HepG2 (cell line): Measurements from ENCODE around the gene KAZN. TPM values are rescaled to one million over a fixed set of nuclear protein-coding genes. Genes with fewer than 3 reads are reported as not detected.
A peak's percentile ranks its signal among the peaks of the same experiment; 100 is the strongest.

Source experiments
- CEBPB ChIP-seq: IDR thresholded peaks from 2 replicates; pipeline ENCODE4 v1.6.1; 2011; ENCODE audit warnings: low read depth, low read length, improper control_type of control experiment, borderline replicate concordance
- CEBPG ChIP-seq: IDR thresholded peaks from 2 replicates; pipeline ENCODE4 v1.6.1; 2016
- GLI4 ChIP-seq: sonication (generic); formaldehyde crosslinking; IDR thresholded peaks from 2 replicates; pipeline ENCODE4 v1.5.1; 2020; ENCODE audit warnings: missing genetic modification reagents, mild to moderate bottlenecking, moderate library complexity, borderline replicate concordance
- JUN ChIP-seq: sonication (generic); formaldehyde crosslinking; IDR thresholded peaks from 2 replicates; pipeline ENCODE4 v1.4.0; 2020; ENCODE audit warnings: mild to moderate bottlenecking, missing genetic modification reagents
- NFE2L1 ChIP-seq: sonication (generic); formaldehyde crosslinking; IDR thresholded peaks from 2 replicates; pipeline ENCODE4 v1.4.0; 2020; ENCODE audit warnings: missing genetic modification reagents, mild to moderate bottlenecking, borderline replicate concordance
- NONO ChIP-seq, 2 experiments: fragments of 450-650 bp in 1 of 2; sonication (generic) in 1 of 2; formaldehyde crosslinking in 1 of 2; IDR thresholded peaks in 1 of 2; conservative IDR thresholded peaks in 1 of 2; 2 replicates each; pipeline versions ENCODE4 v1.6.1 to v1.8.0; 2017 to 2022; ENCODE audit warnings: mild to moderate bottlenecking in 1 of 2, missing genetic modification reagents in 1 of 2, moderate library complexity in 1 of 2
- REXO4 ChIP-seq: sonication (generic); formaldehyde crosslinking; IDR thresholded peaks from 2 replicates; pipeline ENCODE4 v1.8.0; 2022; ENCODE audit warnings: missing genetic modification reagents, mild to moderate bottlenecking, borderline replicate concordance
- RXRB ChIP-seq: IDR thresholded peaks from 2 replicates; pipeline ENCODE4 v1.6.1; 2016; ENCODE audit warnings: borderline replicate concordance, missing genetic modification reagents, missing compliant biosample characterization
- STAT5B ChIP-seq: sonication (generic); formaldehyde crosslinking; IDR thresholded peaks from 2 replicates; pipeline ENCODE4 v1.4.0; 2020; ENCODE audit warnings: missing genetic modification reagents
- TOPORS ChIP-seq: sonication (generic); formaldehyde crosslinking; IDR thresholded peaks from 2 replicates; pipeline ENCODE4 v1.8.0; 2023; ENCODE audit warnings: mild to moderate bottlenecking, missing genetic modification reagents
- ZNF777 ChIP-seq: sonication (generic); formaldehyde crosslinking; IDR thresholded peaks from 2 replicates; pipeline ENCODE4 v1.4.0; 2020; ENCODE audit warnings: missing genetic modification reagents
- polyA plus RNA-seq, 8 experiments: library from polyadenylated mRNA; depleted of rRNA in 3 of 8; stranded (reverse) in 7 of 8; unstranded in 1 of 8; fragments of >200 nt; fragmentation: Illumina TruSeq in 4 of 8; extraction: Trizol in 4 of 8; gene quantifications; 2 replicates each; pipeline versions ENCODE4 v1.2.1 to v1.2.3, GENCODE V29; 2011 to 2016; ENCODE audit warnings: low read depth in 4 of 8, missing spikeins in 1 of 8, mixed read lengths in 1 of 8; ENCODE audit not compliant: insufficient read depth in 1 of 8
- total RNA-seq, 5 experiments: library from RNA; depleted of rRNA; stranded (reverse); fragments of >200 nt; fragmentation: Illumina TruSeq; extraction: Trizol; gene quantifications; 2 replicates each; pipeline ENCODE4 v1.2.3, GENCODE V29; 2016; ENCODE audit warnings: low read depth in 1 of 5
- TF ChIP-seq, protein P1 (sequence below): sonication (generic); formaldehyde crosslinking; IDR thresholded peaks from 2 replicates; pipeline ENCODE4 v1.4.0; 2020; ENCODE audit warnings: missing genetic modification reagents
- TF ChIP-seq, protein P2 (sequence below): sonication (generic); formaldehyde crosslinking; IDR thresholded peaks from 2 replicates; pipeline ENCODE4 v1.5.1; 2020; ENCODE audit warnings: mild to moderate bottlenecking, moderate library complexity, missing genetic modification reagents
- TF ChIP-seq, protein P3 (sequence below): sonication (generic); formaldehyde crosslinking; IDR thresholded peaks from 2 replicates; pipeline ENCODE4 v1.4.0; 2020; ENCODE audit warnings: missing genetic modification reagents
- TF ChIP-seq, protein P4 (sequence below): IDR thresholded peaks from 2 replicates; pipeline ENCODE4 v1.6.1; 2016; ENCODE audit warnings: missing biosample characterization, missing genetic modification reagents, low read depth
- TF ChIP-seq, protein P5 (sequence below): IDR thresholded peaks from 2 replicates; pipeline ENCODE4 v1.6.1; 2012; ENCODE audit warnings: low read depth, low read length, improper control_type of control experiment
- TF ChIP-seq, protein P6 (sequence below): sonication (generic); formaldehyde crosslinking; IDR thresholded peaks from 2 replicates; pipeline ENCODE4 v1.4.0; 2020; ENCODE audit warnings: missing genetic modification reagents

Gene KAZN
- total and polyA plus RNA-seq, 2 of the 13 experiments (the other 11 are each of a cell fraction or from before 2014, with no cell fraction given): 10.4 to 13.5 TPM

DNA sequence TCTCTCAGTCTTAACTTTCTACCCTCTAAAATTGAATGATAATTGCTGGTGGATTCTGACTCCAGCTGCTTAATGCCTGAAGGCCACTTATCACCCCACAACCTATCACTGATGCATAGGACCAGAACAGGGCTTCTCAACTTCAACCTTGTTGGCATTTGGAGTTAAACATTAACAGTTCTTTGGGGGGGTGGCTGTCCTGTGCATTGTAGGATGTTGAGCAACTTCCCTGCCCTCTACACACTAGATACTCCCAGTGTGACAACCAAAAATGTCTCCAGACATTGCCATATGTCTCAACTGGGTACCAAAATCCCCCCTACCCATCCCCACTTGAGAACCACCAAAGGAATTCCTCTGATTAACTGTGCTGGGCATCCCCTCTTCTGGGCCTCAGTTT lies 279.6 kb downstream of the KAZN start (continued):
- TF ChIP-seq, protein P1, sequence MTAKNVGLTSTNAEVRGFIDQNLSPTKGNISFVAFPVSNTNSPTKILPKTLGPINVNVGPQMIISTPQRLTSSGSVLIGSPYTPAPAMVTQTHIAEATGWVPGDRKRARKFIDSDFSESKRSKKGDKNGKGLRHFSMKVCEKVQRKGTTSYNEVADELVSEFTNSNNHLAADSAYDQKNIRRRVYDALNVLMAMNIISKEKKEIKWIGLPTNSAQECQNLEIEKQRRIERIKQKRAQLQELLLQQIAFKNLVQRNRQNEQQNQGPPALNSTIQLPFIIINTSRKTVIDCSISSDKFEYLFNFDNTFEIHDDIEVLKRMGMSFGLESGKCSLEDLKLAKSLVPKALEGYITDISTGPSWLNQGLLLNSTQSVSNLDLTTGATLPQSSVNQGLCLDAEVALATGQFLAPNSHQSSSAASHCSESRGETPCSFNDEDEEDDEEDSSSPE (CRISPR knock-in tag): no peak
- TF ChIP-seq, protein P2, sequence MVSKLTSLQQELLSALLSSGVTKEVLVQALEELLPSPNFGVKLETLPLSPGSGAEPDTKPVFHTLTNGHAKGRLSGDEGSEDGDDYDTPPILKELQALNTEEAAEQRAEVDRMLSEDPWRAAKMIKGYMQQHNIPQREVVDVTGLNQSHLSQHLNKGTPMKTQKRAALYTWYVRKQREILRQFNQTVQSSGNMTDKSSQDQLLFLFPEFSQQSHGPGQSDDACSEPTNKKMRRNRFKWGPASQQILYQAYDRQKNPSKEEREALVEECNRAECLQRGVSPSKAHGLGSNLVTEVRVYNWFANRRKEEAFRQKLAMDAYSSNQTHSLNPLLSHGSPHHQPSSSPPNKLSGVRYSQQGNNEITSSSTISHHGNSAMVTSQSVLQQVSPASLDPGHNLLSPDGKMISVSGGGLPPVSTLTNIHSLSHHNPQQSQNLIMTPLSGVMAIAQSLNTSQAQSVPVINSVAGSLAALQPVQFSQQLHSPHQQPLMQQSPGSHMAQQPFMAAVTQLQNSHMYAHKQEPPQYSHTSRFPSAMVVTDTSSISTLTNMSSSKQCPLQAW (CRISPR knock-in tag): peak; percentile 60; the same call in 1 of the 2 replicates
- TF ChIP-seq RXRB (CRISPR knock-in tag) (no peak), REXO4 (no peak), ZNF777 (CRISPR knock-in tag) (no peak), NONO (IDR thresholded peaks at IDR 0.05) (no peak), NONO (CRISPR knock-in tag; conservative IDR thresholded peaks at IDR 0.05) (no peak), CEBPG (peak; percentile 72), NFE2L1 (CRISPR knock-in tag) (no peak), JUN (CRISPR knock-in tag) (no peak), TOPORS (no peak), GLI4 (CRISPR knock-in tag) (no peak), CEBPB (peak; percentile 77; the same call in 1 of the 2 replicates), STAT5B (CRISPR knock-in tag) (no peak)
- TF ChIP-seq, protein P3, sequence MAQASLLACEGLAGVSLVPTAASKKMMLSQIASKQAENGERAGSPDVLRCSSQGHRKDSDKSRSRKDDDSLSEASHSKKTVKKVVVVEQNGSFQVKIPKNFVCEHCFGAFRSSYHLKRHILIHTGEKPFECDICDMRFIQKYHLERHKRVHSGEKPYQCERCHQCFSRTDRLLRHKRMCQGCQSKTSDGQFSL (CRISPR knock-in tag): 0 out of 2 replicates have a peak, but pooled peaks have one; percentile 40
- TF ChIP-seq, protein P4, sequence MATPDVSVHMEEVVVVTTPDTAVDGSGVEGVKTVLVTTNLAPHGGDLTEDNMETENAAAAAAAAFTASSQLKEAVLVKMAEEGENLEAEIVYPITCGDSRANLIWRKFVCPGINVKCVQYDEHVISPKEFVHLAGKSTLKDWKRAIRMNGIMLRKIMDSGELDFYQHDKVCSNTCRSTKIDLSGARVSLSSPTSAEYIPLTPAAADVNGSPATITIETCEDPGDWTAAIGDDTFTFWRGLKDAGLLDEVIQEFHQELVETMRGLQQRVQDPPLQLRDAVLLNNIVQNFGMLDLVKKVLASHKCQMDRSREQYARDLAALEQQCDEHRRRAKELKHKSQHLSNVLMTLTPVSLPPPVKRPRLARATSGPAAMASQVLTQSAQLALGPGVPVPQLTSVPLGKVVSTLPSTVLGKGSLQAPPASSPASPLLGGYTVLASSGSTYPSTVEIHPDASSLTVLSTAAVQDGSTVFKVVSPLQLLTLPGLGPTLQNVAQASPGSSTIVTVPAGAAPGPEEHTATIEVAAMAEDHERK (CRISPR knock-in tag): no peak
- TF ChIP-seq, protein P5, sequence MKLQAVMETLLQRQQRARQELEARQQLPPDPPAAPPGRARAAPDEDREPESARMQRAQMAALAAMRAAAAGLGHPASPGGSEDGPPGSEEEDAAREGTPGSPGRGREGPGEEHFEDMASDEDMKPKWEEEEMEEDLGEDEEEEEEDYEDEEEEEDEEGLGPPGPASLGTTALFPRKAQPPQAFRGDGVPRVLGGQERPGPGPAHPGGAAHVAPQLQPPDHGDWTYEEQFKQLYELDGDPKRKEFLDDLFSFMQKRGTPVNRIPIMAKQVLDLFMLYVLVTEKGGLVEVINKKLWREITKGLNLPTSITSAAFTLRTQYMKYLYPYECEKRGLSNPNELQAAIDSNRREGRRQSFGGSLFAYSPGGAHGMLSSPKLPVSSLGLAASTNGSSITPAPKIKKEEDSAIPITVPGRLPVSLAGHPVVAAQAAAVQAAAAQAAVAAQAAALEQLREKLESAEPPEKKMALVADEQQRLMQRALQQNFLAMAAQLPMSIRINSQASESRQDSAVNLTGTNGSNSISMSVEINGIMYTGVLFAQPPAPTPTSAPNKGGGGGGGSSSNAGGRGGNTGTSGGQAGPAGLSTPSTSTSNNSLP: no peak
- TF ChIP-seq, protein P6, sequence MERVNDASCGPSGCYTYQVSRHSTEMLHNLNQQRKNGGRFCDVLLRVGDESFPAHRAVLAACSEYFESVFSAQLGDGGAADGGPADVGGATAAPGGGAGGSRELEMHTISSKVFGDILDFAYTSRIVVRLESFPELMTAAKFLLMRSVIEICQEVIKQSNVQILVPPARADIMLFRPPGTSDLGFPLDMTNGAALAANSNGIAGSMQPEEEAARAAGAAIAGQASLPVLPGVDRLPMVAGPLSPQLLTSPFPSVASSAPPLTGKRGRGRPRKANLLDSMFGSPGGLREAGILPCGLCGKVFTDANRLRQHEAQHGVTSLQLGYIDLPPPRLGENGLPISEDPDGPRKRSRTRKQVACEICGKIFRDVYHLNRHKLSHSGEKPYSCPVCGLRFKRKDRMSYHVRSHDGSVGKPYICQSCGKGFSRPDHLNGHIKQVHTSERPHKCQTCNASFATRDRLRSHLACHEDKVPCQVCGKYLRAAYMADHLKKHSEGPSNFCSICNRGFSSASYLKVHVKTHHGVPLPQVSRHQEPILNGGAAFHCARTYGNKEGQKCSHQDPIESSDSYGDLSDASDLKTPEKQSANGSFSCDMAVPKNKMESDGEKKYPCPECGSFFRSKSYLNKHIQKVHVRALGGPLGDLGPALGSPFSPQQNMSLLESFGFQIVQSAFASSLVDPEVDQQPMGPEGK (CRISPR knock-in tag): peak; percentile 67
